Esophagus squamous epithelium (tissue), 5 donors: ENCODE data around the gene PLEKHJ1. TPM values are rescaled to one million over a fixed set of nuclear protein-coding genes. Genes with fewer than 3 reads are reported as not detected.

Experiments used
- DNase-seq: peaks from one replicate; lab custom pipeline; 2025; lab: John Stamatoyannopoulos, UW
- H3K27ac ChIP-seq, 4 donors: fragments of 200-600 bp; sonication (generic); one replicate each; pipeline ENCODE4 v1.5.1; 2016 to 2019; ENCODE audit warnings: mild to moderate bottlenecking in 1 of 4
- H3K27me3 ChIP-seq, 4 donors: fragments of 200-600 bp; sonication (generic); 1 replicate in 3 of 4; 2 replicates in 1 of 4; pipeline versions ENCODE4 v1.5.1 to v1.6.0; 2017 to 2021; ENCODE audit warnings: antibody characterized with exemption in 1 of 4
- H3K36me3 ChIP-seq, 3 donors: fragments of 200-600 bp; sonication (generic); one replicate each; pipeline ENCODE4 v1.5.1; 2016 to 2019
- H3K4me1 ChIP-seq, 3 donors: fragments of 200-600 bp; sonication (generic); one replicate each; pipeline ENCODE4 v1.5.1; 2017 to 2019
- H3K4me3 ChIP-seq, 4 donors: fragments of 200-600 bp; sonication (generic); 1 replicate in 3 of 4; 2 replicates in 1 of 4; pipeline ENCODE4 v1.5.1; 2016 to 2019; ENCODE audit warnings: mild to moderate bottlenecking in 2 of 4, moderate library complexity in 1 of 4
- H3K9me3 ChIP-seq, 3 donors: fragments of 200-600 bp; sonication (generic); one replicate each; pipeline ENCODE4 v1.5.1; 2016 to 2019
- POLR2A ChIP-seq, 4 donors: fragments of 450-650 bp; IDR thresholded peaks; one replicate each; pipeline ENCODE4 v1.6.1; 2017; ENCODE audit warnings: antibody characterized with exemption in 4 of 4, mild to moderate bottlenecking in 4 of 4, moderate library complexity in 3 of 4
- WGBS, 2 donors: methylation state at CpG; one replicate each; pipeline ENCODE4 v1.1.5; 2018; 5-methylcytosine and 5-hydroxymethylcytosine counted together
- intact Hi-C: fragments of 100-400 bp; cut with DNase I; formaldehyde crosslinking; loops from one replicate; pipeline ENCODE4 v1.15.0; 2022
- total RNA-seq, 4 donors: library from RNA; depleted of rRNA; stranded (reverse); fragments of >200 nt; gene quantifications; one replicate each; pipeline ENCODE4 v1.1.0, GENCODE V29; 2016
- TF ChIP-seq, protein P1 (sequence below), 6 experiments: fragments of 450-650 bp in 4 of 6; fragments of 200-600 bp in 2 of 6; sonication (generic) in 2 of 6; IDR thresholded peaks; one replicate each; pipeline ENCODE4 v1.5.1; 2016 to 2019; ENCODE audit warnings: antibody characterized with exemption in 6 of 6, mild to moderate bottlenecking in 4 of 6, moderate library complexity in 4 of 6
- donor health status: DM: yes; HTN: yes; CAD: no.

The PLEKHJ1 gene
- total RNA-seq, 4 donors from 2014 or later: 44.8 to 56.5 (median 48.8) TPM

DNA sequence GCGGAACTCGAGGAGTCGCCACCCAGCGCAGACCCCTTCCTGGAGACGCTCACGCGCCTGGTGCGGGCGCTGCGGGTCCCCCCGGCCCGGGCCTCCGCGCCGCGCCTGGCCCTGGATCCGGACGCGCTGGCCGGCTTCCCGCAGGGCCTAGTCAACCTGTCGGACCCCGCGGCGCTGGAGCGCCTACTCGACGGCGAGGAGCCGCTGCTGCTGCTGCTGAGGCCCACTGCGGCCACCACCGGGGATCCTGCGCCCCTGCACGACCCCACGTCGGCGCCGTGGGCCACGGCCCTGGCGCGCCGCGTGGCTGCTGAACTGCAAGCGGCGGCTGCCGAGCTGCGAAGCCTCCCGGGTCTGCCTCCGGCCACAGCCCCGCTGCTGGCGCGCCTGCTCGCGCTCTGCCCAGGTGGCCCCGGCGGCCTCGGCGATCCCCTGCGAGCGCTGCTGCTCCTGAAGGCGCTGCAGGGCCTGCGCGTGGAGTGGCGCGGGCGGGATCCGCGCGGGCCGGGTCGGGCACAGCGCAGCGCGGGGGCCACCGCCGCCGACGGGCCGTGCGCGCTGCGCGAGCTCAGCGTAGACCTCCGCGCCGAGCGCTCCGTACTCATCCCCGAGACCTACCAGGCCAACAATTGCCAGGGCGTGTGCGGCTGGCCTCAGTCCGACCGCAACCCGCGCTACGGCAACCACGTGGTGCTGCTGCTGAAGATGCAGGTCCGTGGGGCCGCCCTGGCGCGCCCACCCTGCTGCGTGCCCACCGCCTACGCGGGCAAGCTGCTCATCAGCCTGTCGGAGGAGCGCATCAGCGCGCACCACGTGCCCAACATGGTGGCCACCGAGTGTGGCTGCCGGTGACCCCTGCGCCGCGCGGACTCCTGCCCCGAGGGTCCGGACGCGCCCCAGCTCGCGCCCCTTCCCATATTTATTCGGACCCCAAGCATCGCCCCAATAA, 15.3 kb upstream of the PLEKHJ1 start:
- intact Hi-C loops: no loop called here
- DNase-seq: no peak
- Histone ChIP-seq H3K4me1 (peaks cover 27 to 60% (median 43%) of the 10 kb centered on the region in 3 donors), H3K27ac (no peak overlapping the region), H3K9me3 (no peaks in the 10 kb centered on the region), H3K4me3 (peak overlapping the region in 2 of 4 donors; percentile 26 to 51), H3K27me3 (peaks cover 23 to 65% (median 29%) of the 10 kb centered on the region in 4 donors), H3K36me3 (peaks cover 11 to 31% (median 26%) of the 10 kb centered on the region in 3 donors)
- TF ChIP-seq, protein P1, sequence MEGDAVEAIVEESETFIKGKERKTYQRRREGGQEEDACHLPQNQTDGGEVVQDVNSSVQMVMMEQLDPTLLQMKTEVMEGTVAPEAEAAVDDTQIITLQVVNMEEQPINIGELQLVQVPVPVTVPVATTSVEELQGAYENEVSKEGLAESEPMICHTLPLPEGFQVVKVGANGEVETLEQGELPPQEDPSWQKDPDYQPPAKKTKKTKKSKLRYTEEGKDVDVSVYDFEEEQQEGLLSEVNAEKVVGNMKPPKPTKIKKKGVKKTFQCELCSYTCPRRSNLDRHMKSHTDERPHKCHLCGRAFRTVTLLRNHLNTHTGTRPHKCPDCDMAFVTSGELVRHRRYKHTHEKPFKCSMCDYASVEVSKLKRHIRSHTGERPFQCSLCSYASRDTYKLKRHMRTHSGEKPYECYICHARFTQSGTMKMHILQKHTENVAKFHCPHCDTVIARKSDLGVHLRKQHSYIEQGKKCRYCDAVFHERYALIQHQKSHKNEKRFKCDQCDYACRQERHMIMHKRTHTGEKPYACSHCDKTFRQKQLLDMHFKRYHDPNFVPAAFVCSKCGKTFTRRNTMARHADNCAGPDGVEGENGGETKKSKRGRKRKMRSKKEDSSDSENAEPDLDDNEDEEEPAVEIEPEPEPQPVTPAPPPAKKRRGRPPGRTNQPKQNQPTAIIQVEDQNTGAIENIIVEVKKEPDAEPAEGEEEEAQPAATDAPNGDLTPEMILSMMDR (IDR thresholded peaks at IDR 0.05): no peak
- no peak for TF ChIP-seq POLR2A (IDR thresholded peaks at IDR 0.05)
- WGBS, 2 donors: no CpG with 5 or more reads among the region's 125 CpGs

- peaks cover 27 to 60% (median 43%) of the 10 kb centered on the region in 3 donors for H3K4me1 ChIP-seq
- no peak for TF ChIP-seq POLR2A (IDR thresholded peaks at IDR 0.05)
- TF ChIP-seq, protein P1 (IDR thresholded peaks at IDR 0.05): no peak
- H3K36me3 ChIP-seq: peaks cover 17 to 38% (median 32%) of the 10 kb centered on the region in 3 donors
- no CpG with 5 or more reads among the region's 40 CpGs for WGBS, 2 donors
- intact Hi-C loops: no loop called here
- DNase-seq: no peak
- peaks cover 23 to 65% (median 29%) of the 10 kb centered on the region in 4 donors for H3K27me3 ChIP-seq
- H3K27ac ChIP-seq: no peak overlapping the region
- peak overlapping the region in 2 of 4 donors; percentile 26 to 51 for H3K4me3 ChIP-seq
- no peaks in the 10 kb centered on the region for H3K9me3 ChIP-seq
These were observed 14.6 kb upstream of the PLEKHJ1 start for GRCh38 chr19:2250766-2251105.

GRCh38 chr19:2249880-2250765, 14.0 kb upstream of the PLEKHJ1 start:
- intact Hi-C loops: no loop called here
- peaks cover 27 to 60% (median 43%) of the 10 kb centered on the region in 3 donors for H3K4me1 ChIP-seq
- no peaks in the 10 kb centered on the region for H3K9me3 ChIP-seq
- peaks cover 24 to 44% (median 39%) of the 10 kb centered on the region in 3 donors for H3K36me3 ChIP-seq
- no peak for DNase-seq
- no peak overlapping the region for H3K27ac ChIP-seq
- no peak for TF ChIP-seq POLR2A (IDR thresholded peaks at IDR 0.05)
- TF ChIP-seq, protein P1 (IDR thresholded peaks at IDR 0.05): no peak
- WGBS, 2 donors: 13 to 62% methylated on average over 4 to 16 of the region's 43 CpGs
- peaks cover 23 to 65% (median 29%) of the 10 kb centered on the region in 4 donors for H3K27me3 ChIP-seq
- peak overlapping the region in 1 of 4 donors; percentile 51 for H3K4me3 ChIP-seq

GRCh38 chr19:2249010-2249866, 13.1 kb upstream of the PLEKHJ1 start, which contains the start of gene AMH:
AMH (plus strand) TSS chr19:2249323; CDS start chr19:2249333, 10 bp downstream.
- intact Hi-C loops: no loop called here
- H3K9me3 ChIP-seq: no peaks in the 10 kb centered on the region
- H3K4me1 ChIP-seq: peaks cover 27 to 60% (median 43%) of the 10 kb centered on the region in 3 donors
- H3K4me3 ChIP-seq: no peak within 1 kb of the TSS
- no peak within 1 kb of the TSS for H3K27ac ChIP-seq
- WGBS, 2 donors: 61 to 70% methylated on average over 3 to 4 of the region's 27 CpGs
- H3K27me3 ChIP-seq: peaks cover 23 to 60% (median 29%) of the 10 kb centered on the region in 4 donors
- peaks cover 32 to 53% (median 45%) of the 10 kb centered on the region in 3 donors for H3K36me3 ChIP-seq
- TF ChIP-seq POLR2A (IDR thresholded peaks at IDR 0.05): no peak
- DNase-seq: no peak
